Measurements from ENCODE around the gene SULT6B1.
"Not testable (repeated sequence)": the region's sequence is repeated elsewhere in the genome, so short reads cannot be mapped to it uniquely, and the experiment has no call there.

The SULT6B1 gene

DNA sequence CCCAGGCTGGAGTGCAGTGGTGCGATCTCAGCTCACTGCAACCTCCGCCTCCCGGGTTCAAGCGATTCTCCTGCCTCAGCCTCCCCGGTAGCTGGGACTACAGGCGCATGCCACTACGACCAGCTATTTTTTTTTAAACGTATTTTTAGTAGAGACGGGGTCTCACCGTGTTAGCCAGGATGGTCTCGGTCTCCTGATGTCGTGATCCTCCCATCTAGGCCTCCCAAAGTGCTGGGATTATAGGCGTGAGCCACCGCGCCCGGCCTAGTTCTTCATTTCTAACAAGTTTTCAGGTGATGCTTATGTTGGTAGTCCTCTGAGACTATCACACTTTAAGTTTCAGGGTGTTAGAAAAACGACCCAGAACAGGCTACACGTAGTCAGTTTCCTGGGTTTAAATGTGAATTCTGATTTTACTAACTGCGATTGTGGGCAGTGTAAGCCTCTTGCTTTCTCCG, 7.4 kb upstream of the SULT6B1 start:
- DNase-seq = not testable (repeated sequence)

DNA sequence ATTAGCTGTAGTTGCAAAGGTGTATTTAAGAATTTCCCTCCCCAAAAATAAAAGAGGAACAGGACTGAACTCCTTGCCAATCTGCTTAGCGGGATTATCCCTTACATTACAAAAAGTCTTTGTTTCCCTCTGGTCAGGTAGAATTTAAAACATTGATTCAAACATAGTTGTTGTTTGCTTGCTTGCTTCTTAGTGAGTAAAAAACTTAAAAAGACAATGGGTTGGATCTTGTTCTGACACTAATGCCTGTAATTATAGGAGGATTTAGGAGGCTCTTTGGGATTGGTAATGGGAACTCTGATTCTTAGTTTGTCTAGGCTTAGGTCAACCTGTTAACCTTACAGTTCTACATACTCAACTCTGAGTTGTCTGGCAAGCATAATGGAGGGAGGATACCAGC, 4.1 kb upstream of the SULT6B1 start:
- DNase-seq = no peak

DNA sequence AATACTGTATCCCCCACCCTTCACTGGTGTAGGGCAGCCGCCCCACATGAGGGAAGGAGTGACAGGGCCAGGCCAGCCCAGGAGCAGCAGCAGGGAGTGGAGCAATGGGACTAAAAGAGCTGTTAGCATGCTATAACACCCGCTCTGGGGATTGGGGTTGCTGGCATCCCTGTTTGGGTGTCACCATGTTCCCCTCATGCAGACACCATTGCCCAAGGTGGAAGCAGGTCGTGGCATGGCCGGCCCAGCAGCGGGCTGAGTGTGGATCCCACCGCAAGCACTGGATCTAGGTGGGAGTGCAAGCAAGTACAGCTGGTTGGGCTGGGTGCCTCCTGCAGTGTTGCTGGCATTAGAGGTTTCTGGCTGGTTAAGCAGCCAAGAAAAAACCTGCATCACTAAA, 3.3 kb upstream of the SULT6B1 start:
- no peak for DNase-seq

DNA sequence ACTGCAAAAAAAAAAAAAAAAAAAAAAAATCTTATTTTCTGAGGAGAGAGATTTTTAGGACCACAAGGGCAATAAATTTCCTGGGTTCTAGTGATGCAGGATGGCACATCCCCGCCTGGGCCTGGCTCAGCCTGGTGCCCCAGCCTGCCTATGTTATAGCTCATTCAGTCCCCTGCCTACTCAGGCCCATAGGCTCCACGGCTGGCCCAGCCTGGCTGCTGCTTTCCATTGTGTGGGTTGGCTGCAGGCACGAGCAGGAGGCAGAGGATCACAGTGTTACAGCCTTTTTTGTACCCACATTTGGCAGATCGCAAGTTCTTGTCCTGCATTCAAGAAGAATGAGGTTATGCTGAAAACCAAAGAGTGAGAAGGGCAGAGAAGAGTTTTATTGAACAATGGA, 2.8 kb upstream of the SULT6B1 start:
- DNase-seq = no peak

DNA sequence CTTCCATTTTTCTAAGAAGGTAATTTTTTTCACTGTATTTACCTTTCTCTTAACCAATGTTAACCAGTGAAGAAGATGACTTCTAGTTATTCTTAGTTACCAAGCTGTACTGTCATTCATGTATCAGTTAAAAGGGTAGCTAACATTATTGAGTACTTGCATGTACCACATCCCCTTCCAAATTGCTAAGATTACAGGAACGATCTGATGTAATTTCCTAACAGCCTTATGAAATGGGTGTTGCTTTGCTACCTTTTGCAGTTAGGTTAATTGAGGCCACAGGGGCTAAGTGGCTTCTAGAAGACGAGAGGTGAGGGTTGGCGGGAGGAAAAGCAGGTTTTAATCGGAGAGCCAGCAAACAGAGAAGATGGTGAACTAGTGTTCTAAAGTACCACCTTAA, 1.8 kb upstream of the SULT6B1 start:
- DNase-seq = no peak

DNA sequence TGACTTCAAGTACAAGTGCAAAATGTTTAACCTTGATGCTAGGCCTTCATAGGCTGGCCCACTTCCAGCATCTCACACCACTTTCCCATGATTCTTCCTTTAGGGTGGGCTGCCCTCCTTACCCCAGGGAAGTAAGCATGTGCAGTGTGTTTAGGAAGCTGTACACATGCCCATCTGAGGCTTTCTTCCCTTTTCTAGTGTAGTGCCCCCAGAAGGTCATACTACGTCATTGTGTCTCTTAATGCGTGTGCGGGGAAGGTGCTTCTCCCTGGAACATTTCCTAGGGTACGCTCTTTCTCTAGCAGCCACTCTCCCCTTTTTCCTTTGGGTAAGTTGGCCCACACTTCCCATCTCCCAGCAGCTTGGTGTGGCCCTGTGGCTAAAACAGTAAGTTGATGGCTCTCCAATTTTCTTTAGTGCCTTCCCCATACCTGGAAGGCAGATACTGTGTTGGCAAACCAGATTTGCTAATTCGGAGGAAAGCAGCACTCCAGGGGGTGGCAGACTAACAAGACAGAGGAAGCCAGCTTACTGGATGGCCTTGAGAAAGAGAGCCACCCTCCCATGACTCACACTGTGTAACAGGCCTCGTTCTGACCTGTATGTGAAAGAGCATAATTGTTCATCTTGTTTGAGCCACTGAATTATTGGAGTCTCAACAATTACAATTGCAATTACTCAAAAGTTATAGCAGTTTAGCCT, 1.1 kb upstream of the SULT6B1 start:
- DNase-seq = no peak

DNA sequence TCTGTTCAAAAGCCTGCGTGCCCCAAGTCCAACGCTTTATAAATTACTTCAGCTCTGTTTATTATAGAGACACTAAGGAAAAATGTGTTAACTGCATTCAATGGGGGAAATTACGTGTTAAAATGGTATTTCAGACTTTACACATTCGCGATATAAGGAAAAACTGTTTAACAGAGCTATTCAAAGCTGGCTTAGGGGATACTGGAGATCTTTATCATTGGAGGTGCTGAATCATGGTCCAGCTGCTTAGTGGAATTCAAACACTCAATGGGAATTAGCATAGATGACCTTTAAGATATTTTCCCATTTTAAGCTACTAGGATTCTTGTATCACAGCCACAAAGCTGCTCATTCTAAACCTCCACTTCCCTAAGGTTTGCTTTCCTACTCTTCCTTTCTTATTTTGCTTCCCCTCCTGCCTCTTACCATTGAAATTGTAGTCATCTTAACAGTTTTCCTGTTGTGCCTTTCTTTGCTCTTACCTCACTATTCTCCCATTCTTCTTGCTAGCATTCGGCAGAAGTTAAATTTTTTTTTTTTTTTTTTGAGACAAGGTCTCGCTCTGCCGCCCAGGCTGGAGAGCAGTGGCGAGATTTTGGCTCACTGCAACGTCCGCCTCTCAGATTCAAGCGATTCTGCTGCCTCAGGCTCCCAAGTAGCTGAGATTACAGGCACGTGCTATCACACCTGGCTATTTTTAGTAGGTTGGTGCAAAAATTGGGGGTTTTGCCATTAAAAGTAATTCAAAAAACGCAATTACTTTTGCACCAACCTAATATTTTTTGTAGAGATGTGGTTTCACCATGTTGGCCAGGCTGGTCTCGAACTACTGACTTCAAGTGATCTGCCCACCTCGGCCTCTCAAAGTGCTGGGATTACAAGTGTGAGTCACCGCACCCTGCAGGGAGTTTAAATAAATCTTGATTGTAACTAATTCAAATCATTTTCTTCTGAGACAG, 6.5 kb downstream of the SULT6B1 start:
- DNase-seq = no peak

DNA sequence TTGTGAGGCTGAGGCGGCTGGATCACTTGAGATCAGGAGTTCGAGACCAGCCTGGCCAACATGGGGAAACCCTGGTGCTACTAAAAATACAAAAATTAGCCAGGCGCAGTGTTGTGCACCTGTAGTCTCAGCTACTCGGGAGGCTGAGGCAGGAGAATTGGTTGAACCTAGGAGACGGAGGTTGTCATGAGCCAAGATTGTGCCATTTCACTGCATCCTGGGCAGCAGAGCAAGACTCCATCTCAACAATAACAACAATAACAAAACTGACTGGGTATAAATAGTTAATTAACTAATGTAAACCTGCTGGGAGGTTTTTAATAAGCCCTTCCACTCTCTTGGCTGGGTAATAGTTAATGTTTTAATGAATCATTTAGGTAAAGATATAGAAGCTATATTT, 7.8 kb downstream of the SULT6B1 start:
- no peak for DNase-seq

DNA sequence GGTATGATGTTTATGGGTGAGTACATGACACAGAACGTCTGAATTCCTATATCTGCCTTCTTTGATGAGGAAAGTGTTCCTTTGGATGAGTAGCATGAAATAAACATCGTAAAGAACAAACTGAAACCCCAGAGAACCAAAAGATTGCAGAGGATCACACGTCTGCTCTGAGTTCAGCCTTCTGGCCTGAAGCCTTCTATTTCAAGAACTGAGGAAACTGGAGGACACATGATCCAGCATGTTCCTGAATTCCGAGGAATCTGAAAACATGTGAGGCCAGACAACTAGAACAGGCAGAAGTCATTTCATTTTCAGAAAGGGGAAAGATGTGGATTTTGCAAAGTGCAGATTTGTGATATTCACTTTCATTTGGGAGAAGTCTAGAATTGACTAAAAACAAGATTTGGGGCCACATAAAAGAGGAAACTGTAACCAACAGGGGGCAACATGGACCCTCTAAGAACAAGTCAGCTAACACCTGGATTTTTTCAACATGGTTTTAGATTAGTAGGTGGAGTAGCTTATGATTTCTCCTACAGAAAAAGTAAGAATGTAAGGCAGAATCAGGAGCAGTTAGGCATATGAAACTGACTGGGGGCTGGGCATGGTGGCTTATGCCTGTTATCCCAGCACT, 8.3 kb downstream of the SULT6B1 start:
- DNase-seq = no peak

DNA sequence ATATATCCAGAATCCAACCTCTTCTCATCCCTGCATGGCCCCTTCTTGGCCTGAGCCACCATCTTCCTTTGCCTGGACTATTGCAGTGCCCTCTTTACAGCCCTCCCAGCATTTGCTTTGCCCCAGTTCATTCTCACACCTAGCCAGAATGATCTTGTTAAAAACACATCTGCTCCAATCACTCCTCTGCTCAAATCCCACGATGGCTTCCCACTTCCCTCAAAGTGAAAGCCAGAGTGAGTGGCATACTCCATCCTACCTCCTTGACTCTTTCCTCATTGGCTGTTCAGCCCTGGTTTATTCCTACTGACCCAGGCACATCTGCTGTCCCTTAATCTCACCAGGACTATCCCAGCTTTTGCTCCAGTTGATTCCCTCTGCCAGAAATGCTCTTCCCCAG, 14.7 kb downstream of the SULT6B1 start:
- DNase-seq = no peak

DNA sequence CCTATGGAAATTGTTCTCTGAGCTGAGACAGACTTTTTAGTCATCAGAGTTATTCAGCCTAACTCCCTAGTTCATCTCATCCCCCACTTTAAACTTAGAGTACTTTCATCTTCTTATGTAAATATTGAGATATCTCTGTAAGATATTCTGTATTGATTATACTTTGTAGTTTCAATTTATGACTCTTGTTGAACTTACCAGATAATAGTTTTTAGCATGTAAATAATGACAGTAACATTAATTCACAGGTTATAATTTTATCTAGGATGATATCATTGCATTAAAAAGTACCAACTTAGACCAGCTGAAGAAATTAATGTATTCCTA, 16.9 kb downstream of the SULT6B1 start:
- DNase-seq = no peak

DNA sequence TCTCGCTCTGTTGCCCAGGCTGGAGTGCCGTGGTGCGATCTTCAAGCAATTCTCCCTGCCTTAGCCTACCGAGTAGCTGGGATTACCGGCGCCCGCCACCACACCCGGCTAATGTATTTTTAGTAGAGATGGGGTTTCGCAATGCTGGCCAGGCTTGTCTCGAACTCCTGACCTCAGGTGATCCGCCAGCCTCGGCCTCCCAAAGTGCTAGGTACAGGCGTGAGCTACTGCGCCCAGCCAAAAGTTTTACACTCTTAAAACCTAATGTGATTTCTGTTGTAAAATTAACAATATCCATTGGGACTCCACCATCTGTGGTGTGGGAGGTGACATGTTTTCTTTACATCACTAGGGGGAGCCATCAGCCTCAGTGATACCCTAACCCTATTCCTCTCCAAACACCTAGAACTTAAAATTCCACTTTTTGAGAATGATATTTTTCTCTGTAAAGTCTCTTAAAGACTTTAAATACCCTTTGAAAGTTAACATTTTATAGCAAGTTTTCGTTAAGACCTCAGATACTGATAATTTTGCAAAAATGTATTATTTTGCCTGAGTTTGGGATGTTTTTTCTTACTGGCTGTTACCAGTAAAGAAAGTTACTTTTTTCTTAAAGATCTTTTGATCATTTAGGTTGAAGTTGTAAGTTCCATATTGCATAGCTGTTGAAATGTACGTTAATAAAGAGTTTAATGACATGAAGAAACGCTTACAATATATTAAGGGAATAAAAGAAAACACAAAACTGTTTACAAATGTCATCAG, 20.1 kb downstream of the SULT6B1 start:
- DNase-seq = no peak

DNA sequence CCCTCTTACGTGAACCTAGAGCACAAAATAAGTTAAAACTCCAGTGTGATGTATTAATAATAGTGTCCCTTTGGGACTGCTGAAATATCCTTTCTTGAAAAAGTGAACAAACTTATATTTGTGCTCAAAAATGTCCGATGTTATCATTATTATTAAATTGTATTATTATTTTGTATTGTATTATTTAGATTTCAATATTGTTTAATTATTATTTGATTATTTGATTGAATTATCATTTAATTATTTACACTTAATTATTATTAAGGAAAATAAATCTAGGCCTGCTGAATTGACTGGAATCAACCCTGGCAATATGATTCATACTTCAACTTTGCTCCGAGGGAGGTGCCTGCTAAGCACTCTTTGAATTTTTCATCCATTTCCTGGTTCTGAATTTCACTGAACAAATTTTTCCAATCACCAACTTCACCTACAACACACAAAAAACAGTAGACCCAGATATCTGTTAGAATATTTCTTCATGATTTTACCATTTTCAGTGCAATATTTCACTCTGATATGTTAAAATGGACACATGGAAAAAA, 20.8 kb downstream of the SULT6B1 start:
- DNase-seq = no peak

DNA sequence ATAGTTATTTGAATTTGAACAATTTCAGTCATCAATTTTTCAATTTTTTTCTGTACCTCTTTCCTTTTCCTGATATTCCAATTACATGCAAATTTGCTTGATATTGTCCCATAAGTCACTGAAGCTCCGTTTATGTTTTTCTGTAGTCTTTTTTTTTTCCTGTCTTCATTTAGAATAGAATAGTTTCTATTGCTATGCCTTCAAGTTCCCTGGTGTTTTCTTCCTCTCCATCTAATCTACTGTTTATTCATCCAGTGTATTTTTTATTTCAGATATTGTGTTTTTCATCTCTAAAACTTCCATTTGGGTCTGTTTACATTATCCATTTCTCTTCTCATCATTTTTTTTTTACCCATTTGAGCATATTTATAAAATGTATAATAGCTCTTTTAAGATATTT, 23.7 kb downstream of the SULT6B1 start:
- no peak for DNase-seq

DNA sequence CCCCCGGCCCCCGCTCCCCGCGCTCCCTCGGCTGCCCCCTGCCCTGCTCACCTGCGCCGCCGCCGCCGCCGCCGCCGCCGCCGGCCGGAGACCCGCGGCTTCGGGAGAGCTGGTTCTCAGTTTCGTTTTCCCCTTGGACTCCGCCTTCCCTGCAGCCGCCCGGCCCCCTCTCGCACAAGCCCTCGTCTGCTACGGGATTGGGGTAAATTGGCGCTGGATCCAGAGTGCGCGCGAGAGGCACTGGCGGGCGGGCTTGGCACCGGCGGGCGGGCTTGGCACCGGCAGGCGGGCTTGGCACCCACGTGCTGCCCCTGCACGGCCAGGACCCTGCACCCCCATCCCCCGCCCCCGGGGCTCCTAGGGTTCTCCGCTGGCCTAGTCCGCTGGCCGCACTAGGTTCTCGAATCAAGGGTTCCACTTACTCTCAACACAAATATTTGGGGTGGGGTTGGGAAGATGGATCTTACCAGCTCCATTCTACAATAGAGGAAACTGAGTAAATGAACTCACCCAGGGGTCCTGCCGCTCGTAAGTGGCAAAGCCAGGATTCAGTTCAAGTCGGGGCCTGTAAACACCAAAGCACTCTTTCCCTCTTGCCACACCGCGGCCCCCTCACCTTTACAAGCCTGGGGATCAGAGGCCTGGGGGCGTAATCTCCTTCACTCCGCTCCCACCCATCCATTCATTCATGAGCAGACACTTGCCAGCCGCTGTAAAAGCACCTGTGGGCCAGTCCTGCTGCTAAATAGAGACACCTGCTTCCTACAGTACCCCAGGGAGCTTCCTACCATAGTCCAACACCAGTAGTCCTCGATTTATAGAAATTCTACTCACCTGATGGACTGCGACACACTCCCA, 31.4 kb downstream of the SULT6B1 start, which contains the start of gene EIF2AK2:
Gene EIF2AK2, minus strand, starts transcription at position 124 of the 858 bp plus-strand sequence. CDS start 9,174 bp downstream, outside the sequence.
- peak; percentile 75 for DNase-seq

DNA sequence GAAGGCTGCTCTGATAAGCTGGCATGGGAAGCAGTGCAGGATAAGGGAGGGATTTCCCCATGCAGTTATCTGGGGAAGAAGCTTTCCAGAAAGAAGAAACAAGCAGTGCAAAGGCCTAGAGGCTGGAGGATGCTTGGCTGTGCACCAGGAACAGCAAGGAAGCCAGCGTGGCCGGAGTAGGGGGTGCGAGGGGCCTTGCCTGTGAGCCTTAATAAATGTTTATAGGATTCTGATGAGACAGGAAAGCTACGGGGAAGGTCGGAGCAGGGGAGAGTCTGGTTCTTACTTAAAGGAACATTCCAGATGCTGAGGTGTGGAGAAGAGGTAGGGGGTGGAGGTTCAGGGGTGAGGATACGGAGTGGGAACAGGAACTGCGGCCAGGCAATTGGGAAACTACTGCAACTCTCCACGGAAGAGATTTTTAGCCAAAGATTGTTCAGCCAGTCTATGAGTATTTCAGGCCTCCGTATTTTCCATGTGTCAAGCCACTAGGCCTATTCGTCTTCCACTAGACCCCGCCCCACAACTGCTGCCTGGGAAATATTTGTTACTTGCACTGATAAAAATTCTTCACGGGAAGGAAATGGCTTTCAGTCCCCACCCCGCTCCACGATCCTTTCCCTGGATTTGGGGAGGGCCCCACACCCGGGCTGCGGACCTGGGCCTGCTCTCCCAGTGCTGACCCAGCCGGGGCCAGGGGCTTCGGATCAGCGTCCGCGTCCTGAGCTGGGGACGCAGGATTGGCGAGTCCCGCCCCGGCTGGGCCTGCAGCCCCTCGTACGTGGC, 32.2 kb downstream of the SULT6B1 start:
- DNase-seq = no peak

DNA sequence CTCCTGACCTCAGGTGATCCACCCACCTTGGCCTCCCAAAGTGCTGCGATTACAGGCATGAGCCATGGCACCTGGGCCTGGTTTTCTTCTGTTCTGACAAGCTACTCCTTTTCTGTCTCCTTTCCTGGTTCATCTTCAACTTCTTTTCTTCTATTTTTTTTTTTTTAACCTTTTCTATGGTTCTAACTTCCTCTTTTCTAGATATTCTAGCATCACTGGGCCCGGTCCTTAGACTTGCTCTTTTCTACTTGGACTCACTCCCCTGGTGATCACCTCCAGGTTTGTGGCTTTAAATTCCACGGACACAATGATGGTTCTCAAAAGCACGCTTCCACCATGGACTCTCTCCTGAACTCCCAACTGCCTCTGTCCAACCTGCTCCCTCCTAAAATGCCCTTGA, 33.7 kb downstream of the SULT6B1 start:
- no peak for DNase-seq

DNA sequence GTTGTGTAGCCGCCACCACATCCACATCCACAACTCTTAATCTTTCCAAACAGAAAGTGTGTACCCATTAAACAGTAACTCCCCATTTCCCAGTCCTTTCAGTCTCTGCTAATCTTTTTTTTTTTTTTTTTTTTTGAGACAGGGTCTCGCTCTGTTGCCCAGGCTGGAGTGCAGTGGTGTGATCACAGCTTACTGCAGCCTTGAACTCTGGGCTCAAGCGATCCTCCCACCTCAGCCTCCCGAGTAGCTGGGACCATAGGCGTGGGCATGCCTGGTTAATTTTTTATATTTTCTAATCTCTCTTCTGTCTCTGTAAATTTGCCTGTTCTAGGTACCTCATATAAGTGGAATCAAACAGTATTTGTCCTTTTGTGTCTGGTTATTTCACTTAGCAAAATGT, 35.2 kb downstream of the SULT6B1 start:
- DNase-seq = no peak

DNA sequence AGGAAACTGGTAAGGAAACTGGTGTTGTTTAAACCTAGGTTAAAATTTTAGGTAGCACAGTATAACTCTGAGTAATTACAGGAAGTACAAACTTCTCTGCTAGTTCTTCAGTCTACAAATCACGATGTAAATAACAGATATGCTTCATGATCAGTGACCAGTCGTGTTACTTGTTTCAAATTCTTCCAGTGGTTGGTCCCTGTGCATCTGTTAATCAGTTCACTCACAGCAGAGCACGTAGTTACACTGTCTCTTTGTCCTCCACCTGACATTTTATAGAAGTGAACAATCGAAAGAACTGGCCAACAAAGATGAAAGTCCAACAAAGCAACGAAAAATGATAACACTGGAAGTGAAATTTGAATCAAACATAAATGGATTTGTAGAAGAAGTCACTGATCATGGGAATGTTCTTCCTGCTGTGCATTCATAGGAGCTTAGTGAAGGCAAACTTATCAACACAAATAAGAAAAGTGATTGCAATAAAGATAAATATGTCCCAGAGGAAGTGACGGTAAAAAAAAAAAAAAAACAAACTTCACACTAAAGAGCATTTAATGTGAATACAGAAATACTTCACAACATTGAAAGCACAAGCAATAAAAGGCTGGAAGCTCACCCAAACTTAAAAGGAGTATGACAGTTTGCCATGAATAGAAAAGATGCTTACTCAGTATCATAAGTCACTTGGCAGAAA, 38.7 kb downstream of the SULT6B1 start:
- no peak for DNase-seq

DNA sequence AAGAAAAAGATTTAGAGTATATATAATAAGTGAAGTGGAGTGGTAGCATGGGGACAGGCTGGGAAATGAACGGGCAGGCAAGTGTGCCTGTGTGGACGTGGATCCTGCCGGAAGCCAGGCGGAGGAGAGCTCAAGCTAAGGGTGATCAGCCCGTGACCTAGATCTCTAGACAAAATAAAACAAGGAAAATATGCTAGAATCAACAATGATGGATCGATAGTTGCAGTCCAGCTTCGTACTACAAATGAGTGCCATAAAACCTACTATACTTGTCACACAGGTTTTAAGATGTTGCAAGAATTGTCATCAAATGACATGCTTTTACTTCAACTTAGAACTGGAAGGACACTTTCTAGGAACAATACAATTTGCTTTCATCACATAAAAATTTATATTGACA, 40.1 kb downstream of the SULT6B1 start:
- DNase-seq = no peak

Measured in effector CD8-positive, alpha-beta T cell (primary cell).